TTC549 (cell line): ENCODE data around the gene DDX60.
"Not testable (repeated sequence)": the region's sequence is repeated elsewhere in the genome, so short reads cannot be mapped to it uniquely, and the experiment has no call there.

Experiments
- FAIRE-seq: peaks from 2 replicates; lab custom pipeline; 2012; peaks lifted over from hg19 to GRCh38; lab: Jason Lieb, UNC

The DDX60 gene

DNA sequence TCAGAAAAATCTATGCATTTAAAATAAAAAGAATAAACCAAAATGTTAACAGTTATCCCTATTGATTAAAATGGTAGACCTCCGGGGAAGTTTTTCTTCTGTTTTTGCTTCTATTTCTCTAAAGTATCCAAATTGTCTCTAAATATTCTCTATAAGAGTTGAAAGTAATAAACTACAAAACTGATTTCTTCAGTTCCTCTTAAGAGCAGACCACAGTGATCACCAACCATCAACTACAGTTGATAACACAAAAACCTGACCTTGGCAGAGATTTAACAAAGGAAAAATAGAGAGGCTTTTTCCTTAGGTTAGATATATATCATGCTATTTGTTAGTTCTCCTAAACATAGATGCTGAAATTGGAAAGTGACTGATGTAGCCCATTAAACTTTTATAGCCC lies 27.3 kb downstream of the DDX60 start:
- FAIRE-seq: no peak

- not testable (repeated sequence) for FAIRE-seq
These were observed 32.7 kb downstream of the DDX60 start for GRCh38 chr4:168285850-168286249.

GRCh38 chr4:168279556-168279955 lies 39.0 kb downstream of the DDX60 start:
- no peak for FAIRE-seq

DNA sequence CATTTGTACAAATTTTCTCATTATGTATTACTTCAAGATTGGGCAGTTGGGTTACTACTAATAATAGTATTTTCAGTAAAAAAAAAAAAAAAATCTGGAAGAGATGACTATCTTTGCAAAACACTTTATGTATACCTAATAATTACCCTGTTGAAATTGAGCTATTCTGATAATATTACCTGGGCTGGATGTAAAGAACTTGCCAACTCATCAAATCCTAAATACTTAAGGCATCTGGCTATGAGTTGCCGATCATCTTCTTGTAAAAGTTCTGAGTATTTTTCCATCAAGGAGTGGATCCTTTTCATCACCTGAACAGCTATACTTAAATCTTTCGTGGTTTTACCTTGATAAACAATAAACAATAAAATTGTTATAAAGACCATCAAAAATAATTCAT lies 42.7 kb downstream of the DDX60 start:
- no peak for FAIRE-seq

- no peak for FAIRE-seq
These were observed 43.7 kb downstream of the DDX60 start for GRCh38 chr4:168274871-168275270.

DNA sequence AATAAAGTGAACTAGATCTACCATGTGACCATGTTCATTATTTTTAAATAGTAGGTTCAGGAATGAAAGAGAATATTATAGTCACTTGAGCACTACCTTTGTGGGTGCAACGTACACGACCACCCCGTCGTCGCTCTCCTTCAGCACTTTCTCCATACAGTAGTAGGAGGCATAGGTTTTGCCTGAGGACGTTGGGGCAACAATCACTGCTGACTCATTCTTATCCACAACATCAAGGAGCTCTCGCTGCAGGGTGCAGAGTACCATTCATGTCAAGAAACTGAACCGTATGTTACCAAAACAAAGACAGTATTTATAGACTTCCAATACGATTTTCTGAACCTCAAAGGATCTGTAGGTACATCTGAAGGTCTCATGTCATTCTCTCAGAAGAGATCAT lies 44.7 kb downstream of the DDX60 start:
- FAIRE-seq: no peak

DNA sequence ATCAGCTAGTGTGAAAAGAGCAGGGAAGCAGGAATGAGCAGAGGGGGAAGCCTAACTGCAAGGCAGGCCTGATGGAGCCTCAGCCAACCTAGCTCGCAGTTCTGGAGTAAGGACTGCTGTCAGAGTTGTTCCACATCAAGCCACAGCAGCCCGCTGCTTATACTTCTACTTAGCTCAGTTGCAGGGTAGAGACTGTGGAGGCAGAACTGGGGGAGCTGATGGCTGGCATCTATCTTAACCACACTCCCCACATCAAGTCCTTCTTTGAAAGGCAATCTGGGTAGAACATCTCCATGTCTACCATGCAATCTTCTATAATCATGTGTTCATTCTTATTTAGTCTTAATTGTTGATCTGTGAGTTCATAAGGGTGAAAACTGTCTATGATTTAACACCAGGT lies 46.1 kb downstream of the DDX60 start:
- no peak for FAIRE-seq

- FAIRE-seq: no peak
These were observed 48.7 kb downstream of the DDX60 start for GRCh38 chr4:168269896-168270295.

DNA sequence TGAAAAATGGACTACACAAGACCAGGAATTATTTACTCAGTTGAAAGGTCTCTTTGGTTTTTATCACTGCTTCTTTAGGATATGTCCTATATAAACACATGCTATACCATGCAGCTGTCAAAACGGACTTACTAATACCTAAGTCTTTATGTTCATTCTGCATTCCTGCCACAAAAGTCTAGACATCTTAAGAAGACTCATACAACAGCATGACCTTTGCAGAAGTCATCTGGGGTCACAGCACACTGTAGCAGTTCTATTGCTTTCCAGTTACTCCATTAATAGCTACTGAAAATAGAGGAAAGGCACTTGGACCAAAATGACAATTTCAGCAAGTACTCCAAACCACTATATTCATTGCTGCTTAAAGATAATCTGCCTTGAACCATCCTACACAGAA lies 53.2 kb downstream of the DDX60 start:
- FAIRE-seq: no peak

GRCh38 chr4:168264903-168265302 lies 53.6 kb downstream of the DDX60 start:
- no peak for FAIRE-seq

DNA sequence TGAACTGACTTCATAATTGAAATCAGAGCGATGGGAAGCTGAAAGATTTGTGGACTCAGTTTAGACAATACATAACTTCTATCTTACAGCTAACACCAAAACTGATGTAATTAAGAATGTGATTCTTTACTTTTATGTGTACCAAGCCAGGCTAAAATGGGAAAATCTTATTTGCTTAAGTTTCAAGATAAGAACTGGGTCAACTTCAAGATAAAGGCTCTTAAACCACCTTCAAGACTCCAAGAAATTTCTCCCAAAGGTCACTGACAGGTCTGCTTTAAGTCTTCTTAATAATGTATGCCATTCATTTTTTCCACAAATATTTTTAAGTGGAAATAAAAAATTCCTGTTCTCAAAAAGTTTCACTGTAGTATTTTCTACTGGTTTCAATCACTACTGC lies 55.5 kb downstream of the DDX60 start:
- FAIRE-seq: no peak

GRCh38 chr4:168259096-168259495 lies 59.5 kb downstream of the DDX60 start:
- no peak for FAIRE-seq

GRCh38 chr4:168257768-168258167 lies 60.8 kb downstream of the DDX60 start:
- FAIRE-seq: no peak

- no peak for FAIRE-seq
These were observed 70.3 kb downstream of the DDX60 start for GRCh38 chr4:168248176-168248710.

- FAIRE-seq: no peak
These were observed 70.9 kb downstream of the DDX60 start for GRCh38 chr4:168247603-168248002.

DNA sequence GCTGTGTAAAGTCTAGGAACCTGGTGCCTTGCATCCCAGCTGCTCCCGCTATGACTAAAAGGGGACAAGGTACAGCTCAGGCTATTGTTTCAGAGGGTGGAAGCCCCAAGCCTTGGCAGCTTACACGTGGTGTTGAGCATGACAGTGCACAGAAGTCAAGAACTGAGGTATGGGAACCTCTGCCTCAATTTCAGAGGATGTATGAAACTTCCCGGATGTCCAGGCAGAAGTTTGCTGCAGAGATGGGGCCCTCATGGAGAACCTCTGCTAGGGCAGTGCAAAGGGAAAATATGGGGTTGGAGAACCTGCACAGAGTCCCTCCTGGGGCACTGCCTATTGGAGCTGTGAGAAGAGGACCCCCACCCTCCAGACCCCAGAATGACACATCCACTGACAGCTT lies 76.6 kb downstream of the DDX60 start:
- FAIRE-seq: no peak

- no peak for FAIRE-seq
These were observed 77.7 kb downstream of the DDX60 start for GRCh38 chr4:168240821-168241220.

- FAIRE-seq: no peak
These were observed 97.3 kb downstream of the DDX60 start for GRCh38 chr4:168221301-168221700.

GRCh38 chr4:168220893-168221292 lies 97.7 kb downstream of the DDX60 start:
- FAIRE-seq: no peak

DNA sequence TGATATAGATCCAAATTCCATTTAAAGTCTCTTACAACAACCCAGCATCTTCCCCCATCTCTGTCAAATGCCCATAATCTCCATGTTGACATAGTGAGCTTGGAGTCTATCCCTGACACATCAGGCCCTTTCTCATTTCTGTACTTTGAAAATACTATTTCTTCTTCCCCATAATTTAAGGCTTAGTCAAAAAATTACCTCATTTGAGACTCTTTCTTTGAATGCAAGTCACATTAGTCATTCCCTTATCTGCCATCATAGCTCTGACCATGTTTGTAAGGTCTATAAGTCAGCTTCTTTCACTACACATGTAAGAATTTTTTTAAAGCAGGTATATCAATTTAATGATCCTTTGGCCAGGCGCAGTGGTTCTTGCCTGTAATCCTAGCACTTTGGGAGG lies 99.9 kb downstream of the DDX60 start:
- no peak for FAIRE-seq

DNA sequence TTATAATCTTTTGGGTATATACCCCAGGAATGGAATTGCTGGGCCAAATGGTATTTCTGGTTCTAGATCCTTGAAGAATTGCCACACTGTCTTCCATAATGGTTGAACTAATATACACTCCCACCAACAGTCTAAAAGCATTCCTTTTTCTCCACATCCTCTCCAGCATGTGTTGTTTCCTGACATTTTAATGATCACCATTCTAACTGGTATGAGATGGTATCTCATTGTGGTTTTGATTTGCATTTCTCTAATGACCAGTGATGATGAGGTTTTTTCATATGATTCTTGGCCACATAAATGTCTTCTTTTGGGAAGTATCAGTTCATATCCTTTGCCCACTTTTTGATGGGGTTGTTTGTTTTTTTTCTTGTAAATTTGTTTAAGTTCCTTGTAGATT lies 105.0 kb downstream of the DDX60 start:
- FAIRE-seq: not testable (repeated sequence)

GRCh38 chr4:168212656-168213055 lies 105.9 kb downstream of the DDX60 start:
- FAIRE-seq: no peak

GRCh38 chr4:168208957-168209614 lies 109.5 kb downstream of the DDX60 start:
- FAIRE-seq: no peak

GRCh38 chr4:168203233-168203911 lies 115.2 kb downstream of the DDX60 start:
- FAIRE-seq: no peak
